Activated CD8-positive, alpha-beta T cell treated with anti-CD3 and anti-CD28 coated beads for 36 hours (primary cell): ENCODE results near the gene RAB1B. TPM values are rescaled to one million over a fixed set of nuclear protein-coding genes. Genes with fewer than 3 reads are reported as not detected.

Source experiments
- ATAC-seq: fragments of 200-7000 bp; cut with Tn5 transposase; one replicate; pipeline ENCODE4 v1.10.0; 2021; ENCODE audit warnings: mild to moderate bottlenecking, moderate library complexity
- CTCF ChIA-PET: fragments of 350-600 bp; sonication (Branson Sonifier 250); formaldehyde crosslinking; loops from one replicate; lab custom pipeline; 2021; ENCODE audit warnings: antibody characterized with exemption; lab: Charles Lee
- POLR2A ChIA-PET: fragments of 350-600 bp; sonication (Branson Sonifier 250); formaldehyde crosslinking; loops from one replicate; lab custom pipeline; 2021; ENCODE audit warnings: antibody characterized with exemption; lab: Charles Lee
- DNase-seq: peaks from one replicate; pipeline ENCODE4 v3.0.0-alpha.2; 2020
- H3K27ac Mint-ChIP-seq: one replicate; pipeline ENCODE4 v1.8.0; 2021; ENCODE audit warnings: mild to moderate bottlenecking, mixed read lengths
- H3K27me3 Mint-ChIP-seq: one replicate; pipeline ENCODE4 v1.8.0; 2021; ENCODE audit warnings: mixed read lengths
- H3K36me3 Mint-ChIP-seq: one replicate; pipeline ENCODE4 v1.8.0; 2021; ENCODE audit warnings: low read depth, mixed read lengths
- H3K4me1 Mint-ChIP-seq: one replicate; pipeline ENCODE4 v1.8.0; 2021; ENCODE audit warnings: low read depth, mixed read lengths
- H3K4me3 Mint-ChIP-seq: one replicate; pipeline ENCODE4 v1.8.0; 2021; ENCODE audit warnings: mild to moderate bottlenecking, moderate library complexity, mixed read lengths
- H3K9me3 Mint-ChIP-seq: one replicate; pipeline ENCODE4 v1.8.0; 2021; ENCODE audit warnings: mixed read lengths
- intact Hi-C: fragments of 100-400 bp; cut with micrococcal nuclease; formaldehyde crosslinking; loops from one replicate; pipeline ENCODE4 v1.10.0; 2022
- total RNA-seq, 2 experiments: library from RNA; stranded (reverse); gene quantifications; one replicate each; pipeline ENCODE4 v1.2.3, GENCODE V29; 2021
- TF ChIP-seq, protein P1 (sequence below): fragments of 200-600 bp; IDR thresholded peaks from one replicate; pipeline ENCODE4 v1.8.0; 2022; ENCODE audit warnings: antibody characterized with exemption, mild to moderate bottlenecking

The RAB1B gene
- total RNA-seq, 2 experiments from 2014 or later = 97.9 to 98.2 TPM

DNA sequence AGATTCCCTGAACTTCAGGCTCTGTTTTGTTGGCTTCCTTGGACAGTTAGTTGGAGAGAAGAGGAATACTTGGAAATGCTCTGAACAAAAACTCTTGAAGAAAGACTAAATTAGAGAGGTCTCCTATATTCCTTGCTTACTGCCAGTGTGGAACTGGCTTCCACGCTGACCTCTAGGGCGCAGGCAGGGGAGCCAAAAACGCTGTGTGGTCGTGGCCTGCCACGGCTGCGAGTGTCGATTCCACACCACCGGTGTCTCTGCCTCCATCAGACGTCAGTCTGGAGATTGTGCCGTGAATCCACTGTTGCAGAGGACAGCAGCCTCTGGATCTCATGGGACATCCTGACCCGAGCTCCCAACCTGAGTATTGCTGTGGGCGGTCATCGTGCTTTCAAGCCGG lies 37.5 kb upstream of the RAB1B start:
- Mint-ChIP-seq H3K9me3 (no peaks in the 10 kb centered on the region), H3K4me3 (no peak overlapping the region), H3K27ac (no peak overlapping the region), H3K36me3 (peaks cover 22% of the 10 kb centered on the region), H3K4me1 (peaks cover 5% of the 10 kb centered on the region), H3K27me3 (no peaks in the 10 kb centered on the region)
- ChIA-PET POLR2A (no interaction called here), CTCF (no interaction called here)
- intact Hi-C loops = no loop called here
- DNase-seq (no peak), ATAC-seq (no peak)
- TF ChIP-seq, protein P1, sequence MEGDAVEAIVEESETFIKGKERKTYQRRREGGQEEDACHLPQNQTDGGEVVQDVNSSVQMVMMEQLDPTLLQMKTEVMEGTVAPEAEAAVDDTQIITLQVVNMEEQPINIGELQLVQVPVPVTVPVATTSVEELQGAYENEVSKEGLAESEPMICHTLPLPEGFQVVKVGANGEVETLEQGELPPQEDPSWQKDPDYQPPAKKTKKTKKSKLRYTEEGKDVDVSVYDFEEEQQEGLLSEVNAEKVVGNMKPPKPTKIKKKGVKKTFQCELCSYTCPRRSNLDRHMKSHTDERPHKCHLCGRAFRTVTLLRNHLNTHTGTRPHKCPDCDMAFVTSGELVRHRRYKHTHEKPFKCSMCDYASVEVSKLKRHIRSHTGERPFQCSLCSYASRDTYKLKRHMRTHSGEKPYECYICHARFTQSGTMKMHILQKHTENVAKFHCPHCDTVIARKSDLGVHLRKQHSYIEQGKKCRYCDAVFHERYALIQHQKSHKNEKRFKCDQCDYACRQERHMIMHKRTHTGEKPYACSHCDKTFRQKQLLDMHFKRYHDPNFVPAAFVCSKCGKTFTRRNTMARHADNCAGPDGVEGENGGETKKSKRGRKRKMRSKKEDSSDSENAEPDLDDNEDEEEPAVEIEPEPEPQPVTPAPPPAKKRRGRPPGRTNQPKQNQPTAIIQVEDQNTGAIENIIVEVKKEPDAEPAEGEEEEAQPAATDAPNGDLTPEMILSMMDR = no peak

DNA sequence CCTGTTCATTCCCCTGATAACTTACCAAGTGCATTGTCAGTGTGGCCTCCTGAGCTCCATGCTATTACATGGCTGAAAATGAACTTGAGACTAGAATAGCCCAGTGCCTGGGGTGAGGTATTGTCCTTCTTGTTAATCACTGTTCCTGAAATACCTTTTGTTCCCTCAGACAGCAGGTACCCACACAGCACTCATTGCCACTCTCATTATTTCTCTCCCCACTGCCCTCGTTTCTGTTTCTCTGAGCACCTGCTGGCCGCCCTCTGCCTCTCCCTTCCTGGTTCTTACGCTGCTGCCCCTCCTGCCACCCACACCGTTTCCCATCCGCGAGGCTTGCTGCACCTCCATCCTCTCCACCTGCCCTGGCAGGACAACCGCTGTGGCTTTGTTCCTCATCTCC lies 36.9 kb upstream of the RAB1B start:
- ChIA-PET POLR2A (no interaction called here), CTCF (no interaction called here)
- Mint-ChIP-seq H3K9me3 (no peaks in the 10 kb centered on the region), H3K36me3 (peaks cover 22% of the 10 kb centered on the region), H3K4me1 (peaks cover 1% of the 10 kb centered on the region), H3K4me3 (no peak overlapping the region), H3K27me3 (no peaks in the 10 kb centered on the region), H3K27ac (peak overlapping the region; percentile 39)
- no peak for ATAC-seq
- TF ChIP-seq, protein P1 = no peak
- DNase-seq = no peak
- intact Hi-C loops = no loop called here

DNA sequence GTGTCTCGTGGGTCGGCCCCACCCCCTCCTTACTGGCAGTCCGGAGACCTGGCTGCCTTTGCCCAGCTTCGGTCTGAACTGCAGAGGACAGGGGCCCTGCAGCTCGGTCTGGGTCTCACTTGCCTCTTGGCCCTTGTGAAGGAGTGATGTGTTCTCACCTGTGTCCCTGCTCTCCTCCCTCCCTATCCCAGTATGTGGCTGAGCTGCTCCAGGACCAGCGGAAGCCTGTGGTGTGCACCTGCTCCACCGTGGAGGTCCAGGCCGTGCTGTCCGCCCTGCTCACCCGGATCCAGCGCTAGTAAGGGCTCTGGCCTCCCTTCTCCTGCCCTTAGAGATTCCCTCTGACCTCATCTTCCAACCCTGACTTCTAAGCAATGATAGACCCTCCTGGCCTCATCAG lies 35.7 kb upstream of the RAB1B start:
- Mint-ChIP-seq H3K4me3 (no peak overlapping the region), H3K9me3 (no peaks in the 10 kb centered on the region), H3K36me3 (peaks cover 22% of the 10 kb centered on the region), H3K27ac (no peak overlapping the region), H3K27me3 (no peaks in the 10 kb centered on the region), H3K4me1 (no peaks in the 10 kb centered on the region)
- TF ChIP-seq, protein P1 = no peak
- CTCF ChIA-PET = no interaction called here
- DNase-seq = no peak
- ATAC-seq = no peak
- POLR2A ChIA-PET = no interaction called here
- intact Hi-C loops = no loop called here

GRCh38 chr11:66233301-66233700 lies 35.1 kb upstream of the RAB1B start:
- ChIA-PET CTCF (no interaction called here), POLR2A (interaction anchor here (0.7 to 1.2 kb wide), 4 partner anchors 9 to 1979 kb away, joined by 3 read pairs; no protein-coding TSS in a partner anchor)
- intact Hi-C loops = no loop called here
- Mint-ChIP-seq H3K36me3 (peaks cover 22% of the 10 kb centered on the region), H3K9me3 (no peaks in the 10 kb centered on the region), H3K27ac (no peak overlapping the region), H3K4me1 (no peaks in the 10 kb centered on the region), H3K4me3 (no peak overlapping the region), H3K27me3 (no peaks in the 10 kb centered on the region)
- ATAC-seq (no peak), DNase-seq (no peak)
- TF ChIP-seq, protein P1 = no peak

GRCh38 chr11:66235141-66235540 lies 33.3 kb upstream of the RAB1B start:
- CTCF ChIA-PET = interaction anchor here (0.8 to 1.3 kb wide), 4 partner anchors 23 to 213 kb away, joined by 3 read pairs; no protein-coding TSS in a partner anchor
- H3K9me3 Mint-ChIP-seq = no peaks in the 10 kb centered on the region
- ATAC-seq (no peak), DNase-seq (no peak)
- no peak overlapping the region for H3K27ac Mint-ChIP-seq
- H3K4me3 Mint-ChIP-seq = no peak overlapping the region
- peaks cover 17% of the 10 kb centered on the region for H3K36me3 Mint-ChIP-seq
- no peaks in the 10 kb centered on the region for H3K27me3 Mint-ChIP-seq
- POLR2A ChIA-PET = interaction anchor here (1.0 kb wide), 1 partner anchor 16 kb away, joined by 4 read pairs; no protein-coding TSS in a partner anchor
- intact Hi-C loops = no loop called here
- H3K4me1 Mint-ChIP-seq = no peaks in the 10 kb centered on the region
- TF ChIP-seq, protein P1 = no peak
